Ovary (tissue), 3 donors: ENCODE results near the gene SLIT3.

Source experiments
- EP300 ChIP-seq: sonication (generic); formaldehyde crosslinking; IDR thresholded peaks from one replicate; pipeline ENCODE4 v1.6.1; 2017; ENCODE audit warnings: antibody characterized with exemption
- POLR2A ChIP-seq: fragments of 450-650 bp; IDR thresholded peaks from one replicate; pipeline ENCODE4 v1.6.1; 2017; ENCODE audit warnings: antibody characterized with exemption, mild to moderate bottlenecking, moderate library complexity
- TF ChIP-seq, protein P1 (sequence below), 3 donors: fragments of 450-650 bp in 2 of 3; fragments of 200-600 bp in 1 of 3; IDR thresholded peaks; one replicate each; pipeline versions ENCODE4 v1.5.1 to v1.8.0; 2016 to 2022; ENCODE audit warnings: antibody characterized with exemption in 3 of 3, mild to moderate bottlenecking in 1 of 3
- donor health status: DM: no; HTN: no; CAD: no.

DNA sequence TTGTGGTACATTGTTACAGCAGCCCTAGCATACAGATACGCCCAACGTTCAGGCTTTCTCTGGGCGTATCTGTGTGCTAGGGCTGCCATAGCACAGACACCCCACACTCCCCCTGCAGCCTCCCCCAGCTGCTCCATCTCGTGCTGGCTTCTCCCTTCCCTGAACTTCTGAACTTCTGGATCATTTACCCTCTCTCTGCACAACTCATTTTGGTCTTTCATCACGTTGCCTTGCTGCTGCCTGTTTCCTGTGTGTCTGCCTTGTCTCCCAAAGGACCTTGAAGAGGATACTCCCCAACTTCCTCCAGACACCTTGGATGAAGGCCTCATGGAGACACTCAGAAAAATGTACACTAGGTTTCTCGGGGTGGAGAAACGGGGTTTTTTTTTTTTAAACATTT lies 37.3 kb downstream of the SLIT3 start:
- TF ChIP-seq, protein P1, sequence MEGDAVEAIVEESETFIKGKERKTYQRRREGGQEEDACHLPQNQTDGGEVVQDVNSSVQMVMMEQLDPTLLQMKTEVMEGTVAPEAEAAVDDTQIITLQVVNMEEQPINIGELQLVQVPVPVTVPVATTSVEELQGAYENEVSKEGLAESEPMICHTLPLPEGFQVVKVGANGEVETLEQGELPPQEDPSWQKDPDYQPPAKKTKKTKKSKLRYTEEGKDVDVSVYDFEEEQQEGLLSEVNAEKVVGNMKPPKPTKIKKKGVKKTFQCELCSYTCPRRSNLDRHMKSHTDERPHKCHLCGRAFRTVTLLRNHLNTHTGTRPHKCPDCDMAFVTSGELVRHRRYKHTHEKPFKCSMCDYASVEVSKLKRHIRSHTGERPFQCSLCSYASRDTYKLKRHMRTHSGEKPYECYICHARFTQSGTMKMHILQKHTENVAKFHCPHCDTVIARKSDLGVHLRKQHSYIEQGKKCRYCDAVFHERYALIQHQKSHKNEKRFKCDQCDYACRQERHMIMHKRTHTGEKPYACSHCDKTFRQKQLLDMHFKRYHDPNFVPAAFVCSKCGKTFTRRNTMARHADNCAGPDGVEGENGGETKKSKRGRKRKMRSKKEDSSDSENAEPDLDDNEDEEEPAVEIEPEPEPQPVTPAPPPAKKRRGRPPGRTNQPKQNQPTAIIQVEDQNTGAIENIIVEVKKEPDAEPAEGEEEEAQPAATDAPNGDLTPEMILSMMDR (IDR thresholded peaks at IDR 0.05), result no peak
- TF ChIP-seq POLR2A (no peak), EP300 (no peak)
